Renal pelvis (tissue), 4 donors: ENCODE measurements around the gene LYST. TPM values are rescaled to one million over a fixed set of nuclear protein-coding genes. Genes with fewer than 3 reads are reported as not detected.
"Not testable (repeated sequence)": the region's sequence is repeated elsewhere in the genome, so short reads cannot be mapped to it uniquely, and the experiment has no call there.

Experiments used
- DNase-seq: peaks from one replicate; pipeline ENCODE4 v3.0.0-alpha.2; 2013
- polyA plus RNA-seq, 3 donors: library from polyadenylated mRNA; unstranded; fragments of 120-200 nt; gene quantifications; one replicate each; pipeline ENCODE4 v1.2.1, GENCODE V29; 2013; ENCODE audit not compliant: insufficient read length in 3 of 3

Gene LYST
- polyA plus RNA-seq, 3 donors = 10.2 to 13.2 (median 11.3) TPM

DNA sequence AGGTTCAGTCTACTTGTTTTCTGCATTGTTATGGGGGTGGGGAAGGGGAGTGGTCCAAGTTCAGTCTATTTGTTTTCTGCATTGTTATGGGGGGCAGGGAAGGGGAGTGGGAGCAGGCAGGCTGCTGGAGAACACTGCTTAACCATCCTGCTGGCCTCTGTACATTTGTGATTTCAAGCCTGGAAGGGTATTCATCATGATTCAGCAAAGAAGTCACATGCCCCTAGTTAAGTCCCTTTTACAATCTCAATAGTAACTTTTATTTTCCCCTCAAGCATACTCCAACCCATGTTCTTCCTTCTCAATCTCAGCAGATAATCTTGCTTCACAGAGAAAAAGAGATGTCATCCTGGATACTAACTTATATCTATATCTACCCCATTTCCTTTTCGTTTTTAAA lies 7.9 kb downstream of the LYST start:
- DNase-seq = no peak

DNA sequence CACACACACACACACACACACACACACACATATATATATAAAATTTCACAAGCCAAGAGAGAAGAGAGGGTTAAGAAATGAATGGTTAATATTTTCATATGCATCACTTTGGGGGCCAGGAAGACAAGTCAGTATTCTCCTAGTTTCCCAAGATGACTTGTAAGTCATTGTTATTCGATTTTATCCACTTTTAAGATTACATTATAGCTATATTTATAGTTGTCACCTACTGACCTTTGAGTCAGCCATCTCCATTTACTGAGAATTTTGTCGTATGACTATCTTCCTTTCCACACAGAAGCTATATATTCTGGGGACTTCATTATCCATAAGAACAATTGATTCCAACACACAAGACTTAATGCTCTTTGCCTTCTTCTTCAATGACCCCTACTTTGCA lies 8.9 kb downstream of the LYST start:
- DNase-seq = no peak

DNA sequence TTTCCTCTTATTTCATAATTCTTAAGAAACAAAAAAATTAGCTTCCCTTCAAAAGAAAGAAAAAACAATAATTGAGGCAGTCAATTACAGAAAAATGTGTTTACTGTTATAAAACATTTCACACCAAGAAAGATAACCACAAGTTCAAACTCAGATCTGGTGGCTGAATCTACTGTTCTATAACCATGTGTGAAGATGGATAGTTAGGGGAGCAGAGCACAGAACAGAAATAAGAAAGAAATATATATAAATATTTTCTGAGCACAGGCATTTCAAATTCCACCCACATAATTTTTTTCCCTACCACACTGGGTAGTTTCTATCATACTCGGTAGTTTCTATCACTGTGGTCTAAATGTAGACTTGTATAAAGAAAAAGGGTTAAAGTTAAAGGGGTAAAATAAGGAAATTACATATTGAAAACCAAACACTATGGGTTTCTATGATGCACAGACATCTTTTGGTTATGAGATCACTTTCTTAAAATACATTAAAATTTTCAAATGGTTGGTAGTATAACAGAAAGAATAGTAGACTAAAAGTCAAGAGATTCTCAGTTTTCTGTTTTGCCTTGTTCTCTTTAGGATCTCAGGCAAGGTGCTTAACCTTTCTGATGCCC lies 10.8 kb downstream of the LYST start:
- DNase-seq = no peak

DNA sequence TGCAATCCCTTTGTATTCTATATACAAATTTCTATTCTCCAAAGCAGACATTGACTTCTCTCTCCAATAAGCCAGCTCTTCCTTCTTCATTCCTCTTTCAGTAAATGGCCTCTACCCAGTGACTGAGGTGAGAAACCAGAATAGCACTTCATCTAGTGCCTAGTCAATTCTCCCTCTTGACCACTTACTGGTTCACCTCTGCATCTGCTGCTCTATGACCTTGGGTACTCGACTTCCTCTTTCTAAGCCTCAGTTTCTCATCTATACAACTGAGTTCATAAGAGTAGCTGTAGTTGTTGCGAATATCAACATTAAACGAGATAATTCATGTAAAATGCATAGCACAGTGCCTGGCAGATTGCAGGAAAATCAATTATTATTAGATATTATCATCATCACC lies 12.4 kb downstream of the LYST start:
- DNase-seq = no peak

DNA sequence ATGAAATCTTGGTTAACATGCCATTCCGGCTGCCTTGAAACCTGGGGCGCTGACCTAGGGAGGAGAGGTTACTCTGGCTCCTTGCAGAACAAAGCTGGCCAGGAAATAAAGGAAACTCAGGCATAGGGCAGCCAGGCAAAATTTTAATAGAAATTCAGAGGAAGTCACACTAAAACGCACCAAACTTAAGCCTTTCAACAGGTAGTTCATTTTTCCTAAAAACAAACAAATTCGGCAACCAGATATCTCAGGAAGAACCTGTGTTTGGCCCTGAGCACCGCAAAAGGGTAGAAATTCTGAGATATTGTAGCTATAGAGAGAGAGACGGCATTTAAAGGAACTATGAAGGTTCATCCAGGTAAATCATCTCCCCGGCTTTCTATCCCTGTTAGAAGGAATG lies 13.1 kb downstream of the LYST start:
- no peak for DNase-seq

DNA sequence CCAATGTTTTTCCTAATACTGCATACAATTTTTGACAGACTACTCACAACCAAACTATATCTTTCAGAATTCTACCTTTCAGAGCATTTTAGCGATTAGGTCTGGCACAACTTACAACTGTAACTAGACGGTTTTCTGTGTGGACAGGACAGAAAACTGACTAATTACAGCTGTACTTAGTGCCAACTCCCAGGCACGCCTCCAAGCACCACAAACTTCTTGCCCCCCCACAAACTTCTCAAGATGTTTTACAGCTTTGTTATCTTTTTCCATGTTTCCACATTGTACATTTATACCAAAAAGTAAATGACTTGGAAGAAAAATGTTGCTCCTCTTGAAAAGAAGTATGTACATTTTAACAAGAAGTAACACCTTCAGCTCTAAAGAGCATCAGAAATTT lies 13.8 kb downstream of the LYST start:
- DNase-seq = no peak

DNA sequence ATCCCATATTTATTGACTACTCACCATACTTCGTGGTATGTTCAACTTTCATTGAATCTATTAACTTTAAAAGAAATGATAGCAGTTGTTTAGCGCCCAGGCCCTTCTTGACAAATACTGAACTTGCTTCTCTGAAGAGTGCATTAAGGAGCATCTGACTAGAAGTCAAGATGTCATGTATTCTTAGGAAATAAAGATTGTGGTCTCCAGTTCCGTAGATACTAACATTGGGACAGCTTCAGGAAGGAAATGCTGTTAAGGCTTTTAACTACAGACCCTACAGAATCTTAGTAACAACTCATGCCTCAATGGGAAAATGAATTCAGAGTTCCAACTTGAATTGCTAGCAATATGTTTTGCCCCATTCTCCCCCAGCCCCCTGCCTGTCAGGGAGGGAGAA lies 14.8 kb downstream of the LYST start:
- DNase-seq = no peak

DNA sequence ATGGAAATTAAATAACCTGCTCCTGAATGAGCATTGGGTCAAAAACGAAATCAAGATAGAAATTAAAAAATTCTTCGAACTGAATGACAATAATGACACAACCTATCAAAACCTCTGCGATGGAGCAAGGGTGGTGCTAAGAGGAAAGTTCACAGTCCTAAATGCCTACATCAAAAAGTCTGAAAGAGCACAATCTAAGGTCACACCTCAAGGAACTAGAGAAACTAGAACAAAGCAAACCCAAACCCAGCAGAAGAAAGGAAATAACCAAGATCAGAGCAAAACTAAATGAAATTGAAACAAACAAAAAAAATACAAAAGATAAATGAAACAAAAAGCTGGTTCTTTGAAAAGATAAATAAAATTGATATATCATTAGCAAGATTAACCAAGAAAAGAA lies 18.5 kb downstream of the LYST start:
- not testable (repeated sequence) for DNase-seq

DNA sequence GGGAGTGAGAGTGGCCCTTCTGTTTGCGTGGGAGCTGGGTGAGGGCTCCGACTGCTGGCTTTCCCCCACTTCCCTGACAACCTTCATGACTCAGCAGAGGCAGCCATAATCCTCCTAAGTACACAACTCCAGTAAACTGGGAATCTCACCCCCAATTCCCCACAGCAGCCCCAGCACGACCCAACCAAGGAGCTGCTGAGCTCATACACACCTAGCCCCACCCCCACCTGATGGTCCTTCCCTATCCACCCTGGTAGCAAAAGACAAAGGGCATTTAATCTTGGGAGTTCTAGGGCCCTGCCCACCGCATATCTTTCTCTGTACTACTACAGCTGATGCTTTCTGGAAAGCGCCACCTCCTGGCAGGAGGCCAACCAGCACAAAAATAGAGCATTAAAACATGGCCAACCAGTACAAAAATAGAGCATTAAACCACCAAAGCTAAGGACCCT lies 21.0 kb downstream of the LYST start:
- not testable (repeated sequence) for DNase-seq

DNA sequence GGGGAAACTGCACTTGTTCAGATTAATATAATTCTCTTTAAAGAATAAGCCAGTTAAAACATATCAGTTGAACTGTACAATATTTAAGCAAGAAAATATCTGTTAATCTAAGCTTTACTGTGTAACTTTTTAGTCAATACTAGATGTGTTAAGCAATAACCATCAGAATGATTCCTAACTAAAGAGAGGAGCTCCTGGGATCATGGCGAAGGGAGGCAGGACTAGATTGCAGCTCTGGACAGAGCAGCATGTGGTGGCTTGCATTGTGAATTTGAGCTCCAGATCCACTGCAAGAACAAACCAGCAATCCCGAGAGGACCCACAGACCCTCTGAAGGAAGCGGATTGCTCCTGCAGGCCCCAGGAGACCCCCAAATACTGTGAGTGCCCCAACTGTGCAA lies 21.9 kb downstream of the LYST start:
- DNase-seq = no peak

DNA sequence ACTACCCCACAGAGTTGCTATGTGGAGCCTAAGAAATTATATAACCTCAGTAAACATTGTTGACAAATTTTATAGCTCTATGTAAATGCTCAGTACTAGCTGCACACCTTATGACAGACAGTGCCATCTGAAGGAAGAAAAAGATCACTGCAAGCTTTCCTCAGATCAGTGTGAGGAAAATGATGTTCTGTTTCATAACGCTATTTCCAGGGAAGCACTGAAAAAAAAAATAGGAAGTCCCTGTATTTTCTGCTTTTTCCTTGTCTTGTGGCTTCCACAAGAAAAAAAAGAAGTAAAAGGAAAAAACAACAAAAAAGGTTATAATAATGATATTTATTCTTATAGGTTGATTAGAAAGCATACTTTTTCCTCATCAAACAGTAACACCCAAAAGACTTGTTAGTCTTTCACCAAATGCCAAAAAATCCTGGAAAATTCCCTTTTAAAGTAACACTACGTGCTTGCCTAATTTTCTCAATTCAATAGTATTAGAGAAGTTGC lies 23.2 kb downstream of the LYST start:
- peak; percentile 29 for DNase-seq

DNA sequence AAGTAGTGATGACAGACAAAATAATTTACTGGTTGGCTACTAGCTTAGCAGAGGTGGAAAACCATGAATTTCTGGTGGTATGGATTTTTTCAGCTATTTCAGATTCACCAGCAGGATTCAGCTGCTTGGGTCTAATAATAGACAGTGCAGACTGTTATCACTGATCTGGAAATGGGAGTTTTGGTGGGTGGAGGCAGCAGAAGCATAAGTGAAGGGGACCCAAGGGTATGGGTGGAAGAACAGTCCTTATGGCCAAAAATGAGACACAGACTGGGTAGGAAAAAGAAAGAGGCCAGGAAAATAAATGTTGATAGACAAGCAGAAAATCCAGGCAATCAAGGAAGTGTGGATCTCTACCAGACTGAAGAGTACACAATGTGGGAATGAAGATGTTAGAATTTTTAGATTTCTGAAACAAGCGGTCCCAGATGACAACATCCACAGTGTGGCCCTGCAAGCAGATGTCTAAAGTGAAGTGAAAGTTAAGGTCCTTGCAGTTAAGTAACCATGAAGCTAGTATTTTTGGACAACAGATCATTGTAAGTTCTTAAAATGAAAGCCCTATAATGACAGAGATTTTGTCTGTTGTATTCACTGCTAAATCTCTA lies 24.7 kb downstream of the LYST start:
- DNase-seq = no peak

DNA sequence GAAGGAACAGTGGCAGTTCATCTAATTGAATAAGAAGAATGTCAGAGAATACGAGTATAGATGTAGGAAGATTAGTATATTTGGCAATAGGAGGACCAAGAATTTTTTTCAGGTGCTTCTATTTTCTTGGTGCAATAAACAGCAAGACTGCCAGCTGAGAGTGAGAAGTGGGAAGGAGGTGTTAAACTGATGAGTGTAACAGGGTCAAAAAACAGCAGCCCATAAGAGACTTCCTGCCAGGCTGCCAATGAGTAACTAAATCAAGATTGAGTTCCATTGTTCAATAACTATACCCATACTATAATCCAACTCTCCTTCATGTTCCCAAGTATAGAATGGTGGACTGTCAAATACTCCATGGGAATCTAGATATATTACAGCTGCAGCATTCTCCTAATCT lies 28.7 kb downstream of the LYST start:
- DNase-seq = no peak

DNA sequence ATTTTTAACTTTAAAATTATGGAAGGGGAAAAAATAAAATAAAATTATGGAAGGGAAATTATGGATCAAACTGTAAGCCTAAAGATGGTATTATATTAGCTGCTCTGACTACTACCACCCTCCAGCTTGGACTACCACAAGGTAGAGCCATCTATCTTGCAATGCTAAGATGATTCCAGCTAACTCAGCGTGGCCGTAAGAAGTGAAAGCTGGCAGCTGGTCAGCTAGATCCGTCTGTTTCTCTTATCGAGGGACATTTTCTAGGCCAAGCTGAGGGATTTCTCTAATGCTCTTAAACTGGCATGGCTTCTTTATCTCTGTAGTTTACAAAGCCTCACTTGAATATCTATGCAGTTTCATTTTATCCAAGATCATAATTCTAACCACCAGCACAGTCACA lies 31.5 kb downstream of the LYST start:
- DNase-seq = no peak

DNA sequence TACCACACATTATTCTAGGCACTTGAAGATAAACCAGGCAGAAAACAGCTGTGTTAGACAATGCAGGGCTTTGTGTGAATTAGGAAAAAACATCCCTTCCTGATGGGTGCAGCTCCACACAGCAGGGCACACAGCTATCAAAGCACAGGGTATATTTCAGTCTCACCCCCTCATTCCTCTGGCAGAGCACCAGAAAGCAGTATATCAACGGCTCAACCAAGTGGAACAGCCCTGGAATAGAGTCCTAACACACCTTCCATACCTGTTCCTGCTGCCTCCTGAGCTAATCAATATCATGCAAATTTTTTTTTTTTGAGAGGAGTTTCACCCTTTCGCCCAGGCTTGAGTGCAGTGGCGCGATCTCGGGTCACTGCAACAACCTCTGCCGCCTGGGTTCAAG lies 32.1 kb downstream of the LYST start:
- DNase-seq = peak; percentile 48

DNA sequence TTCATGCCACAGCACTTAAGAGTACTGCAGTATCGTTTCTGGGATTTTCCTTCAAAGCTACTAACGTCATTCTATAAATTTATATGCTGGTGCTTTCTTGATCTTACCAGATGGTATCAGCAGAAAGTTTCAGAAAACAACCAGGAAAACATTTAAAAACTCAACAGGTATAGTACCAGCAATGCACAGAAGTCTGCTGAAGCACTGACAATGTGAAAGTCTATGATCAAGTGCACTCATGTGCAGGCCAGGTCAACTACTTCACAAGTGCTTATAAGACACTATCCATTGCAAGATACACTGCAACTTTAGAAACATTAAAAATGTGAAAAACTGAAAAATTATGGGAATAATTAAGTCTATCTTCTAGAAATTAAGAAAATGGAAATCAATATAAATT lies 34.7 kb downstream of the LYST start:
- DNase-seq = no peak

DNA sequence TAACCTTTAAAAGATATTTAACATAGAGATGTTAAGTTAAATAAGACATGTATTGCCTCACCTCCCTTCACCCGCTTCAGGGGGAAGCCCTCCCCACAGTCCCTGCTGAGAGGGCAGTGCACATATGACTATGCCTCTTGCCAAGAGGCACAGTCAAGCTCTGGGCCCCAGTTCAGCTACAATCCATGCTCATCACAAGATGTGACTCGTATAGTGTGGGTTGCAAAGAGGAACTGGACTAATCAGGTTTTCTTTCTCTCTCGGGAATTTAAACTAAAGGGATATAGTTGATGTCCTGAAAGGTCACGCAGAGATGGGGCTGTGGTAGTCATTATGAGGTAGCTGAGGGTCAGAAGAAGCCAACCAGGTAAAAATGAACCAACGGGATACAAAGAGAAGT lies 35.6 kb downstream of the LYST start:
- DNase-seq = no peak

DNA sequence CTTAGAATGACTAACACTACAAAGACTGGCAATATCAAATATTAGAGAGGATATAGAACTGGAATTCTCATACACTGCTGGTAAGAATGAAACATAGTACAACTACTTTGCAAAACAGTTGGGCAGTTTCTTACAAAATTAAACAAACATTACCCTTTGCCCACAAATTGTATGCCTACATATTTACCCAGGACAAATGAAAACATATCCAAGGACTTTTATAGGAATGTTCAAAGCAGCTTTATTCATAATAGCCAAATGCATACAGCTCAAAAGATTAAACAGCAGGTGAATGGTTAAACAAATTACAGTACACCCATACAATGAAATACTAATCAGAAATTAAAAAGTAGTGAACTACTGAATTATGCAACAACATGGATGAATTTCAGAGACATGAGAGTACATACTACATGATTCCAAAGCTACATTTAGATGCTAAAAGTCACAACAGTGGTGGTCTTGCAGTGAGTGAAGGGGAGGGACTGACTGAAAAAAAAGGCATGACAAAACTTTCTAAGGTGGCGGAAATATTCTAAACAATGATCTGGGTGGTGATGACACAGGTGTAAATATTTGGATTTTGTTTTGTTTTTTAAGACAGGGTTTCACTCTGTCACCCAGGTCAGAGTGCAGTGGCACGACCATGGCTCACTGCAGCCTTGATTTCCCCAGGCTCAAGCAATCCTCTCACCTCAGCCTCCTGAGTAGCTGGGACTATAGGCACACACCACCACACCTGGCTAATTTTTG lies 40.4 kb downstream of the LYST start:
- no peak for DNase-seq

DNA sequence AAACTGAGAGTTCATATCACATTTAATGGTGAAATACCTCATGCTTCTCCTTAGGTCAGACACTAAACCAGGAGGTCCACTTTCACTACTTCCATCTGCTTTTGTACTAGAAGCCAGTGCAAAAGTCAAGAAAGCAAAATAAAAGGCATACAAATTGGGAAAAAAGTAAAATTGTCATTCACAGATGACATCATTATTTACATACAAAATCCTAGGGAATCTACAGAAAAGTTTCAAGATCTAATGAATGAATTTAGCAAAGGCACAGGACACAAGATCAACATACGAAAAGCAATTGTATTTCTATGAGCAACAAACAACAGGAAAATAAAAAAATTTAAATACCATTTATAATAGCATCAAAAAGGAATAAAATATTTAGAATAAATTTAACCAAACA lies 41.5 kb downstream of the LYST start:
- no peak for DNase-seq

DNA sequence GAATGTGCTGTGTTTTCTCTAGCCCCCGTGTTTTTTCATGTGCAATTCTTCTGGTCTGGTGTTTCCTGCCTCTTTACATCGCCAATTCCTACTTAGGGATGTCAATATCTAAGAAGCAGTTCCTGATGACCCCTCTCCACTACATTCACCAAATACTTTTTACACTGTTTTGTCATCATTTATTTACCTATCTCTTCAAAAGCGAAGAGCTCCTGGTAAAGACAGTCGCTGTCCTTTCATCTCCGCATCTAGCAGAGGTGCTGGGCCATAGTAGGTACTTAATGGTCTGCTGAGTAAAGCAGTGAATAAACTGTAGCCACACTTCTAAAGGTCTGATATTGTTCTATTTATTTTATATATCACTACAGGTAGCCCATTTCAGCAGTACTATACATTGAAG lies 43.0 kb downstream of the LYST start:
- no peak for DNase-seq

DNA sequence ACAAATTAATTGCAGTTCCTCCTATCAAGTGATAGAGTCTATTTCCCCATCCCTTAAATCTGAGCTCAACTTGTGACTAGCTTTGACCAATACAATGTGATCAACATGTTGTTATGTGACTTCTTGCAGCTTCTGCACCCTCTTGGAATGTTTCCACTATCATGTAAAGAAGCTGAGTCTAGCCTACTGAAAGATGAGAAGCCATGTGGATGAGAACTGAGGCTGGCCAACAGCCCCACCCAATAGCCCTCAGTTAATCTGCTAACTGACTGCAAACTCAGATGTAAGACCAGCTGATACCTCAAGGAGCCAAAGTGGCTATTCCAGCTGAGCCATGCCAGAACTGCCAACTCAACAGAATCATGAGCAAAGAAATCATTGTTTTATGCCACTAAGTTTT lies 44.0 kb downstream of the LYST start:
- no peak for DNase-seq

DNA sequence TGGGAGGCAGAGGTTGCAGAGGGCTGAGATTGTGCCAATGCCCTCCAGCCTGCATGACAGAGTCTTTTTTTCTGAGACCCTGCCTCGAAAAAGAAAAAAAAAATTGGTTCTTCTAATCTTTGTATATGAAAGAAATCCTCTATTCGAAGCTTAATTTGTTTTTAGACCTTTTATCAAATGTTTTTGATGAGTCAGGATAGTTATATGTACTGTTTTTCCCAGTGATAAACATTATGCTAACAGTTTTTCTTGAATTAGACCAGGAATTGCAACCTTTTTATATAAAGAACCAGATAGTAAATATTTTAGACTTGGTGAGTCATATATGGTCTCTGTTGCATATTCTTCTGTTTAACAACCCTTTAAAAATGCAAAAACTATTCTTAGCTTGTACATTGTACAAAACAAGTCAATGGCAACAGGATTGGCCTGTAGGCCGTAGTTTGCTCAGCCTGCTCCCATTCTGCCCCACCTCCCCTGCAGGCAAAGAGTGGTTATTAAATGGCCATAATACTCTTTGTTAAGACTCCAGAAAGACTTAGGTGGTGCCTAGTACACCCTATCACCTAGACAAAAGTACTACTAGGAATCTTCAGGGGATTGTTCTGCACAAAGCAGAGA lies 45.2 kb downstream of the LYST start:
- no peak for DNase-seq

DNA sequence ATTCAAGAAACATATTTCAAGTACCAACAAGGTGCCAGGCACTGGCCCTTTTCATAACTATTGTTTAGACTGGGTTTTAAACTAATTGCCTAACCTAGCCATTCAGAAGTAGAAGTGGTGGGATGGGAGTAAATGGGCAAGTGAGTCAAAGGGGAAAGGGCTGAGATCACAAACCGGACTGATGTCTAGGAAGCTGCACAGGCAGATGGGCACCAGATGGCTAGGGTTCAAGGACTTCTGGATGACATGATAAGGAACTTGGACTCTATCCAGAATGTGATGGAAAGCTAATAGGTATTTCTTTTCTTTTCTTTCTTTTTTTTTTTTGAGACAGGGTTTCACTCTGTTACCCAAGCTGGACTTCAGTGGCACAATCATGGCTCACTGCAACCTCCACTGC lies 46.6 kb downstream of the LYST start:
- DNase-seq = no peak
